Measurements from ENCODE around the gene PDE4B.
"Not testable (repeated sequence)": the region's sequence is repeated elsewhere in the genome, so short reads cannot be mapped to it uniquely, and the experiment has no call there.

The PDE4B gene

GRCh38 chr1:66046415-66046814 is 253.7 kb downstream of the PDE4B start:
- FAIRE-seq: no peak

GRCh38 chr1:66048011-66048410 is 255.3 kb downstream of the PDE4B start:
- DNase-seq (ENCODE audit: low spot score): no peak
- no peak for FAIRE-seq

More at GRCh38 chr1:66046415-66046814, 253.7 kb downstream of the PDE4B start:
- DNase-seq (ENCODE audit: low spot score): no peak

GRCh38 chr1:66050123-66050522 is 257.4 kb downstream of the PDE4B start:
- FAIRE-seq (no peak), DNase-seq (ENCODE audit: low spot score) (no peak)

- FAIRE-seq (no peak), DNase-seq (ENCODE audit: low spot score) (no peak)
Measured at GRCh38 chr1:66050633-66051032, 257.9 kb downstream of the PDE4B start.

GRCh38 chr1:66055092-66055491 is 262.4 kb downstream of the PDE4B start:
- FAIRE-seq (no peak), DNase-seq (ENCODE audit: low spot score) (no peak)

GRCh38 chr1:66057448-66057847 is 264.8 kb downstream of the PDE4B start:
- FAIRE-seq; DNase-seq (ENCODE audit: low spot score): not testable (repeated sequence)

GRCh38 chr1:66058558-66058957 is 265.9 kb downstream of the PDE4B start:
- DNase-seq (ENCODE audit: low spot score) (no peak), FAIRE-seq (no peak)

GRCh38 chr1:66067219-66067618 is 274.5 kb downstream of the PDE4B start:
- not testable (repeated sequence) for FAIRE-seq; DNase-seq (ENCODE audit: low spot score)

GRCh38 chr1:66069976-66070876 is 277.5 kb downstream of the PDE4B start:
- DNase-seq (ENCODE audit: low spot score): no peak
- FAIRE-seq: no peak

GRCh38 chr1:66073388-66073787 is 280.7 kb downstream of the PDE4B start:
- FAIRE-seq (no peak), DNase-seq (ENCODE audit: low spot score) (no peak)

- FAIRE-seq (no peak), DNase-seq (ENCODE audit: low spot score) (no peak)
Measured at GRCh38 chr1:66074147-66074546, 281.5 kb downstream of the PDE4B start.

GRCh38 chr1:66078412-66078811 is 285.7 kb downstream of the PDE4B start:
- DNase-seq (ENCODE audit: low spot score): no peak
- no peak for FAIRE-seq

GRCh38 chr1:66083003-66083402 is 290.3 kb downstream of the PDE4B start:
- no peak for FAIRE-seq
- DNase-seq (ENCODE audit: low spot score): no peak

GRCh38 chr1:66084442-66084841 is 291.7 kb downstream of the PDE4B start:
- no peak for DNase-seq (ENCODE audit: low spot score)
- FAIRE-seq: no peak

GRCh38 chr1:66085600-66085999 is 292.9 kb downstream of the PDE4B start:
- DNase-seq (ENCODE audit: low spot score): no peak
- no peak for FAIRE-seq

- FAIRE-seq: no peak
- DNase-seq (ENCODE audit: low spot score): no peak
Measured at GRCh38 chr1:66088787-66089186, 296.1 kb downstream of the PDE4B start.

- no peak for FAIRE-seq
- DNase-seq (ENCODE audit: low spot score): no peak
Measured at GRCh38 chr1:66090859-66091457, 298.3 kb downstream of the PDE4B start.

GRCh38 chr1:66095190-66095589 is 302.5 kb downstream of the PDE4B start:
- no peak for FAIRE-seq
- DNase-seq (ENCODE audit: low spot score): no peak

GRCh38 chr1:66100959-66101358 is 308.3 kb downstream of the PDE4B start:
- not testable (repeated sequence) for DNase-seq (ENCODE audit: low spot score); FAIRE-seq

GRCh38 chr1:66104076-66104475 is 311.4 kb downstream of the PDE4B start:
- FAIRE-seq: not testable (repeated sequence)

GRCh38 chr1:66108624-66109023 is 315.9 kb downstream of the PDE4B start:
- no peak for DNase-seq (ENCODE audit: low spot score)
- FAIRE-seq: no peak

More at GRCh38 chr1:66104076-66104475, 311.4 kb downstream of the PDE4B start:
- not testable (repeated sequence) for DNase-seq (ENCODE audit: low spot score)

GRCh38 chr1:66112744-66113400 is 320.2 kb downstream of the PDE4B start:
- FAIRE-seq: no peak
- DNase-seq (ENCODE audit: low spot score): no peak
